CD4-positive, alpha-beta T cell (primary cell): ENCODE measurements around the gene SLC12A7. TPM values are rescaled to one million over a fixed set of nuclear protein-coding genes. Genes with fewer than 3 reads are reported as not detected.

Experiments
- ATAC-seq: fragments of 200-7000 bp; cut with Tn5 transposase; one replicate; pipeline ENCODE4 v1.10.0; 2022; ENCODE audit warnings: mild to moderate bottlenecking; ENCODE audit not compliant: poor library complexity
- CTCF ChIA-PET: fragments of 350-600 bp; sonication (Branson Sonifier 250); formaldehyde crosslinking; loops from one replicate; lab custom pipeline; 2021; ENCODE audit warnings: antibody characterized with exemption, inconsistent platforms; lab: Charles Lee
- POLR2A ChIA-PET: fragments of 350-600 bp; sonication (Branson Sonifier 250); formaldehyde crosslinking; loops from one replicate; lab custom pipeline; 2021; ENCODE audit warnings: antibody characterized with exemption, inconsistent platforms; lab: Charles Lee
- DNase-seq, 14 experiments: peaks; one replicate each; pipeline ENCODE4 v3.0.0-alpha.2; 2013 to 2020; ENCODE audit warnings: mixed read lengths in 2 of 14
- H3K27ac ChIP-seq, 2 donors: one replicate each; pipeline versions ENCODE4 v1.5.1 to v1.7.0; 2013; ENCODE audit warnings: low read length in 2 of 2, low read depth in 1 of 2, mild to moderate bottlenecking in 1 of 2
- H3K27me3 ChIP-seq, 2 experiments: 1 replicate in 1 of 2; 2 replicates in 1 of 2; pipeline versions ENCODE4 v1.6.1 to v1.7.0; 2013; ENCODE audit warnings: low read length in 2 of 2, control low read depth in 1 of 2, mild to moderate bottlenecking in 1 of 2, moderate library complexity in 1 of 2; ENCODE audit not compliant: insufficient read depth in 2 of 2, control insufficient read depth in 1 of 2
- H3K36me3 ChIP-seq: one replicate; pipeline ENCODE4 v1.6.1; 2013; ENCODE audit warnings: low read length, control low read depth; ENCODE audit not compliant: insufficient read depth
- H3K4me1 ChIP-seq: one replicate; pipeline ENCODE4 v1.6.1; 2013; ENCODE audit warnings: low read length, control low read depth; ENCODE audit not compliant: insufficient read depth
- H3K4me3 ChIP-seq: one replicate; pipeline ENCODE4 v1.5.1; 2013; ENCODE audit warnings: mild to moderate bottlenecking, low read length, moderate library complexity
- H3K9me3 ChIP-seq, 2 experiments: 1 replicate in 1 of 2; 2 replicates in 1 of 2; pipeline versions ENCODE4 v1.6.1 to v1.7.0; 2013; ENCODE audit warnings: low read length in 2 of 2, mild to moderate bottlenecking in 2 of 2, control low read depth in 1 of 2, moderate library complexity in 1 of 2; ENCODE audit not compliant: control insufficient read depth in 1 of 2, insufficient read depth in 1 of 2
- H3K27ac Mint-ChIP-seq: one replicate; pipeline ENCODE4 v1.8.0; 2020; ENCODE audit warnings: mixed read lengths
- H3K27me3 Mint-ChIP-seq: one replicate; pipeline ENCODE4 v1.8.0; 2021; ENCODE audit warnings: mixed read lengths
- H3K36me3 Mint-ChIP-seq: one replicate; pipeline ENCODE4 v1.8.0; 2021; ENCODE audit warnings: low read depth, mixed read lengths
- H3K4me1 Mint-ChIP-seq: one replicate; pipeline ENCODE4 v1.8.0; 2021; ENCODE audit warnings: low read depth, mixed read lengths
- H3K4me3 Mint-ChIP-seq: one replicate; pipeline ENCODE4 v1.8.0; 2020; ENCODE audit warnings: mild to moderate bottlenecking, mixed read lengths
- H3K9me3 Mint-ChIP-seq: one replicate; pipeline ENCODE4 v1.8.0; 2020; ENCODE audit warnings: mixed read lengths
- CTCF ChIP-seq: fragments of 200-600 bp; IDR thresholded peaks from one replicate; pipeline ENCODE4 v1.8.0; 2022; ENCODE audit warnings: antibody characterized with exemption, mild to moderate bottlenecking
- intact Hi-C, 2 experiments: fragments of 100-400 bp; cut with DNase I in 1 of 2; cut with micrococcal nuclease in 1 of 2; formaldehyde crosslinking; loops; one replicate each; pipeline versions ENCODE4 v1.15.1 to v1.9.0; 2023 to 2025; cut with DNase I, micrococcal nuclease
- total RNA-seq, 174 experiments: library from RNA in 2 of 174; stranded (reverse) in 2 of 174; gene quantifications; one replicate each; pipeline ENCODE4 v1.2.3 and lab custom pipeline; 2021 to 2026

Gene SLC12A7
- total RNA-seq, 2 experiments from 2014 or later: 47.9 to 51.7 TPM

GRCh38 chr5:1029945-1030625 is 81.8 kb downstream of the SLC12A7 start:
- H3K4me3 Mint-ChIP-seq: no peak overlapping the region
- no peak overlapping the region for H3K4me3 ChIP-seq
- no peaks in the 10 kb centered on the region for H3K27me3 Mint-ChIP-seq
- peak in 1 of 14 experiments; percentile 3 for DNase-seq
- TF ChIP-seq CTCF: no peak
- no peaks in the 10 kb centered on the region for H3K36me3 Mint-ChIP-seq
- no peak for ATAC-seq
- H3K27me3 ChIP-seq: no peaks in the 10 kb centered on the region
- POLR2A ChIA-PET: no interaction called here
- peaks cover 0 to 18% of the 10 kb centered on the region in 2 experiments for H3K9me3 ChIP-seq
- no peak overlapping the region for H3K27ac Mint-ChIP-seq
- intact Hi-C loops: no loop called here
- CTCF ChIA-PET: no interaction called here
- H3K4me1 ChIP-seq: no peaks in the 10 kb centered on the region
- no peaks in the 10 kb centered on the region for H3K4me1 Mint-ChIP-seq
- no peaks in the 10 kb centered on the region for H3K36me3 ChIP-seq
- no peaks in the 10 kb centered on the region for H3K9me3 Mint-ChIP-seq
- H3K27ac ChIP-seq: no peak overlapping the region

- intact Hi-C loops: no loop called here
- H3K27me3 ChIP-seq: no peaks in the 10 kb centered on the region
- H3K4me3 Mint-ChIP-seq: no peak overlapping the region
- ATAC-seq (no peak), DNase-seq (no peak)
- no peaks in the 10 kb centered on the region for H3K4me1 Mint-ChIP-seq
- no peaks in the 10 kb centered on the region for H3K4me1 ChIP-seq
- H3K9me3 Mint-ChIP-seq: no peaks in the 10 kb centered on the region
- H3K27ac Mint-ChIP-seq: no peak overlapping the region
- no peaks in the 10 kb centered on the region for H3K36me3 Mint-ChIP-seq
- no peak overlapping the region for H3K4me3 ChIP-seq
- H3K27me3 Mint-ChIP-seq: no peaks in the 10 kb centered on the region
- peaks cover 0 to 18% of the 10 kb centered on the region in 2 experiments for H3K9me3 ChIP-seq
- H3K27ac ChIP-seq: no peak overlapping the region
- ChIA-PET POLR2A (no interaction called here), CTCF (no interaction called here)
- H3K36me3 ChIP-seq: no peaks in the 10 kb centered on the region
- TF ChIP-seq CTCF: no peak
Measured at GRCh38 chr5:1029282-1029944, 82.5 kb downstream of the SLC12A7 start.

- CTCF ChIA-PET: no interaction called here
- H3K27me3 Mint-ChIP-seq: no peaks in the 10 kb centered on the region
- ATAC-seq: no peak
Measured at GRCh38 chr5:1028481-1029281, 83.2 kb downstream of the SLC12A7 start.

More at GRCh38 chr5:1028481-1029281, 83.2 kb downstream of the SLC12A7 start:
- H3K27ac Mint-ChIP-seq: no peak overlapping the region
- Histone ChIP-seq H3K9me3 (peaks cover 0 to 18% of the 10 kb centered on the region in 2 experiments), H3K4me1 (no peaks in the 10 kb centered on the region), H3K27me3 (no peaks in the 10 kb centered on the region), H3K27ac (no peak overlapping the region), H3K36me3 (no peaks in the 10 kb centered on the region), H3K4me3 (no peak overlapping the region)
- no peaks in the 10 kb centered on the region for H3K36me3 Mint-ChIP-seq
- H3K4me1 Mint-ChIP-seq: no peaks in the 10 kb centered on the region
- H3K9me3 Mint-ChIP-seq: no peaks in the 10 kb centered on the region
- POLR2A ChIA-PET: no interaction called here
- TF ChIP-seq CTCF: no peak
- peak in 1 of 14 experiments; percentile 1 for DNase-seq
- intact Hi-C loops: no loop called here
- H3K4me3 Mint-ChIP-seq: no peak overlapping the region
